ENCODE results near the gene COL23A1.

The COL23A1 gene

DNA sequence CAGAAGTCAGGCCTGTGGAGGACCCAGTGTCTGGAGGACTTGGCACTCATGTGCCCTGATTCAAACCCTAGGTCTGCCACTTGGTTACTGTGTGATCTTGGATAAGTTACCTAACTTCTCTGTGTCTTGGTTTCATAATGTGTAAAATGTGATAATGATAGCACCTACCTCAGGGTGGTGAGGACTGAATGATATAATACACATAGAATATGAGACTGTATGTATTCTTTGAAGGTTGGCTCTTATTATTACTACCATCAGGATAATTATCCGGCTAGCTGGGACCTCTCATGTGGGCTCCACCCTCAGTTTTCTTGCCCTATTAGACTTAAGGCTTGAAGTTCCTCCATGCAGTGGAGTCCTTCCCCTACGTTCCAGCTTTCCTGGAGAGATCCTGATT, 172.2 kb downstream of the COL23A1 start:
- no peaks in the 10 kb centered on the region for H3K36me3 ChIP-seq (ENCODE audit: control insufficient read depth, insufficient read depth, low read length)
- H3K4me3 ChIP-seq (ENCODE audit: low read depth, low read length), result no peak overlapping the region
- H3K27ac ChIP-seq (ENCODE audit: low read depth, low read length), result no peak overlapping the region
- H3K4me1 ChIP-seq (ENCODE audit: control insufficient read depth, insufficient read depth, low read length), result peaks cover 21% of the 10 kb centered on the region
- H3K9ac ChIP-seq (ENCODE audit: low read depth, low read length), result no peak overlapping the region
- H3K9me3 ChIP-seq (ENCODE audit: control insufficient read depth, insufficient read depth, low read length), result no peaks in the 10 kb centered on the region
- no peaks in the 10 kb centered on the region for H3K27me3 ChIP-seq (ENCODE audit: control insufficient read depth, insufficient read depth, low read length)

DNA sequence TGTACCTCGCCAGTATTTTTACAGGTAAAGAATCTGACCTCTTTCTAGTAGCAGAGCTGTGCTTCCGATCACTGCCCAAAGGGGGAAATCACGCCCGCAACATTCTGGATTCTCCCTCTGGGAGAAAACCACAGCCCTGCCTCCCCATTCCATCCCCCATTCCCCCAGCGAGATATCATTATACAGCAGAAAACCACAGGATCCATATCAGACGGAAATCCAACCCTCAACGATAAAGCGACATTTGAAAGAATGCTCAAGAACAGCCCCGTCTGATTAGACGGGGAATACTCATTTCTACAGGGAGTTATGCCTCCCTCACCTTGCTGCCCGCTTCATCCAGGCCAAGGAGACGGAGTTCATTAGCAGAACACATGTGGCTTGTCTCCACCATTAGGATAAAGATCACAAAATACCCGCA, 172.8 kb downstream of the COL23A1 start:
- Histone ChIP-seq H3K9ac (ENCODE audit: low read depth, low read length) (no peak overlapping the region), H3K4me3 (ENCODE audit: low read depth, low read length) (no peak overlapping the region), H3K36me3 (ENCODE audit: control insufficient read depth, insufficient read depth, low read length) (no peaks in the 10 kb centered on the region), H3K4me1 (ENCODE audit: control insufficient read depth, insufficient read depth, low read length) (peaks cover 21% of the 10 kb centered on the region), H3K27me3 (ENCODE audit: control insufficient read depth, insufficient read depth, low read length) (no peaks in the 10 kb centered on the region), H3K27ac (ENCODE audit: low read depth, low read length) (no peak overlapping the region), H3K9me3 (ENCODE audit: control insufficient read depth, insufficient read depth, low read length) (no peaks in the 10 kb centered on the region)

DNA sequence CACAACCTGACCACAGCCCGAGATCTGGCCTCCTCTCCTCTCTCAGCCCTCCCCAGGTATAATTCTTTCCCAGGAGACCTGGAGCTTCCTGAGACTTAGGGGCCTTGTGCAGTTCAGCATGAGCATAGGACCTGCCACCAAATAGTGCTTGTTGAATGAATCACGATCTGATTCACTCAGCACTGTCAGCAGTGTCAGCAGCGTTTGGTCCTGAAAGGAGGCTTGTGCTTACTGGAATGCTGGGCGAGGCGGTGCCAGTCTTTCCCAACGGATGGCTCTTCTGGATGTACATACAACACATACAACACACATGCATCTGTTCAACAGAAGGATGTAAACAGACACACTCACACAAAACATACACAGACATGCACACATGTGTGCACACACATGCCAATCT, 173.3 kb downstream of the COL23A1 start:
- Histone ChIP-seq H3K9ac (ENCODE audit: low read depth, low read length) (no peak overlapping the region), H3K27ac (ENCODE audit: low read depth, low read length) (no peak overlapping the region), H3K27me3 (ENCODE audit: control insufficient read depth, insufficient read depth, low read length) (no peaks in the 10 kb centered on the region), H3K4me1 (ENCODE audit: control insufficient read depth, insufficient read depth, low read length) (peaks cover 21% of the 10 kb centered on the region), H3K36me3 (ENCODE audit: control insufficient read depth, insufficient read depth, low read length) (no peaks in the 10 kb centered on the region), H3K4me3 (ENCODE audit: low read depth, low read length) (no peak overlapping the region), H3K9me3 (ENCODE audit: control insufficient read depth, insufficient read depth, low read length) (no peaks in the 10 kb centered on the region)

DNA sequence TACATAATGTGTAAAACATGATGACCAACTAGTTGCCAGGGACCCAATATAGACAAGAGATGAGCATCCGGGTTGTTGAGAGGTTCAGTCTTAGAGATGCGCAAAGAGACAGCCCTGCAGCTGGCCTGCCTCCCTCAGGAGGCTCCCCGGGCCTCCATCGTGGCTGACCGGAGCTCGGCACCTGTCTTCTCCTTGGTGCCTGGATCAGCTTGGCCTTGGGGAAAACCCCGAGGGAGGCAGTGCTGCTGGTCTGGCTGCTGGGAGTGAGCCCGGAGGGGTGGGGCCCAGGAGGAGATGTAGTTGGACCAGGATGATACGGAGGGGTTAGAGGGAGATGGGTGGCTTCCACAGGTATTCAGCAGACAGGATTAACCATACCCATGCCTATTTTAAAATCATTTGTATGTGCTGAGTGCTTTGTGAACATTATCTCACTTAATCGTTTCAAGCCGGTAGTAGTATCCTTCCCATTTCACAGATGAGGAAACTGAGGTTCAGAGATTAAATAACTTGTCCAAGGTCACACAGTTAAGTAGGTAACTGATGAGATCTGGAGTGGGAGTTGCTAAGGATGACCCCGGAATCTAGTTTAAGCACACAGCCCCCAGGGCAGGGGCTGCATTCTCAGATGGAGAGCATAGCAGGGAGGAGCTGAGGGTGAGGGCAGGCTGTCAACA, 173.8 kb downstream of the COL23A1 start:
- H3K9ac ChIP-seq (ENCODE audit: low read depth, low read length), result no peak overlapping the region
- H3K36me3 ChIP-seq (ENCODE audit: control insufficient read depth, insufficient read depth, low read length), result no peaks in the 10 kb centered on the region
- peaks cover 17% of the 10 kb centered on the region for H3K4me1 ChIP-seq (ENCODE audit: control insufficient read depth, insufficient read depth, low read length)
- H3K4me3 ChIP-seq (ENCODE audit: low read depth, low read length), result no peak overlapping the region
- H3K27me3 ChIP-seq (ENCODE audit: control insufficient read depth, insufficient read depth, low read length), result no peaks in the 10 kb centered on the region
- no peaks in the 10 kb centered on the region for H3K9me3 ChIP-seq (ENCODE audit: control insufficient read depth, insufficient read depth, low read length)
- no peak overlapping the region for H3K27ac ChIP-seq (ENCODE audit: low read depth, low read length)

- H3K27ac ChIP-seq (ENCODE audit: low read depth, low read length), result no peak overlapping the region
- H3K36me3 ChIP-seq (ENCODE audit: control insufficient read depth, insufficient read depth, low read length), result no peaks in the 10 kb centered on the region
- H3K9me3 ChIP-seq (ENCODE audit: control insufficient read depth, insufficient read depth, low read length), result no peaks in the 10 kb centered on the region
- no peaks in the 10 kb centered on the region for H3K27me3 ChIP-seq (ENCODE audit: control insufficient read depth, insufficient read depth, low read length)
- H3K9ac ChIP-seq (ENCODE audit: low read depth, low read length), result no peak overlapping the region
- peaks cover 9% of the 10 kb centered on the region for H3K4me1 ChIP-seq (ENCODE audit: control insufficient read depth, insufficient read depth, low read length)
- no peak overlapping the region for H3K4me3 ChIP-seq (ENCODE audit: low read depth, low read length)
Observed at GRCh38 chr5:178415353-178415752, 174.8 kb downstream of the COL23A1 start.

- Histone ChIP-seq H3K4me1 (ENCODE audit: control insufficient read depth, insufficient read depth, low read length) (no peaks in the 10 kb centered on the region), H3K9ac (ENCODE audit: low read depth, low read length) (no peak overlapping the region), H3K27me3 (ENCODE audit: control insufficient read depth, insufficient read depth, low read length) (no peaks in the 10 kb centered on the region), H3K36me3 (ENCODE audit: control insufficient read depth, insufficient read depth, low read length) (no peaks in the 10 kb centered on the region), H3K9me3 (ENCODE audit: control insufficient read depth, insufficient read depth, low read length) (no peaks in the 10 kb centered on the region), H3K4me3 (ENCODE audit: low read depth, low read length) (no peak overlapping the region), H3K27ac (ENCODE audit: low read depth, low read length) (no peak overlapping the region)
Observed at GRCh38 chr5:178413988-178414387, 176.2 kb downstream of the COL23A1 start.

DNA sequence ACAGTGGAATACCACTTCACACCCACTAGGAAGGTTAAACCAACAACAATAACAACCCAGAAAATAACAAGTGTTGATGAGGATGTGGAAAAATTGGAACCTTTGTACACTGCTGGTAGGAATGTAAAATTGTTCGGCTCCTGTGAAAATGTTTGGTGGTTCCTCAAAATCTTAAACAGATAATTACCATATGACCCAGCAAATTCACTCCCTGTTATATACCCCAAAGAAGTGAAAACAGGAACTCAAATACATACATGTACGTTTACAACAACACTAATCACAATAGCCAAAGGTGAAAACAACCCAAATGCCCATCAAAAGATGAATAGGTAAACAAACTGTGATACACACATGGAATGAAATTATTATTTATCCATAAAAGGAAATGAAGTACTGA, 179.1 kb downstream of the COL23A1 start:
- Histone ChIP-seq H3K9me3 (ENCODE audit: control insufficient read depth, insufficient read depth, low read length) (no peaks in the 10 kb centered on the region), H3K27ac (ENCODE audit: low read depth, low read length) (no peak overlapping the region), H3K4me1 (ENCODE audit: control insufficient read depth, insufficient read depth, low read length) (no peaks in the 10 kb centered on the region)

GRCh38 chr5:178407646-178408045, 182.5 kb downstream of the COL23A1 start:
- no peak overlapping the region for H3K9ac ChIP-seq (ENCODE audit: low read depth, low read length)
- no peaks in the 10 kb centered on the region for H3K27me3 ChIP-seq (ENCODE audit: control insufficient read depth, insufficient read depth, low read length)
- H3K27ac ChIP-seq (ENCODE audit: low read depth, low read length), result no peak overlapping the region
- no peaks in the 10 kb centered on the region for H3K9me3 ChIP-seq (ENCODE audit: control insufficient read depth, insufficient read depth, low read length)
- no peaks in the 10 kb centered on the region for H3K4me1 ChIP-seq (ENCODE audit: control insufficient read depth, insufficient read depth, low read length)
- no peaks in the 10 kb centered on the region for H3K36me3 ChIP-seq (ENCODE audit: control insufficient read depth, insufficient read depth, low read length)
- no peak overlapping the region for H3K4me3 ChIP-seq (ENCODE audit: low read depth, low read length)

More for the DNA sequence above, 179.1 kb downstream of the COL23A1 start:
- Histone ChIP-seq H3K4me3 (ENCODE audit: low read depth, low read length) (no peak overlapping the region), H3K36me3 (ENCODE audit: control insufficient read depth, insufficient read depth, low read length) (no peaks in the 10 kb centered on the region), H3K9ac (ENCODE audit: low read depth, low read length) (no peak overlapping the region), H3K27me3 (ENCODE audit: control insufficient read depth, insufficient read depth, low read length) (no peaks in the 10 kb centered on the region)

- H3K9me3 ChIP-seq (ENCODE audit: control insufficient read depth, insufficient read depth, low read length), result no peaks in the 10 kb centered on the region
- H3K4me1 ChIP-seq (ENCODE audit: control insufficient read depth, insufficient read depth, low read length), result no peaks in the 10 kb centered on the region
- H3K27me3 ChIP-seq (ENCODE audit: control insufficient read depth, insufficient read depth, low read length), result no peaks in the 10 kb centered on the region
- H3K9ac ChIP-seq (ENCODE audit: low read depth, low read length), result no peak overlapping the region
- no peak overlapping the region for H3K27ac ChIP-seq (ENCODE audit: low read depth, low read length)
- H3K36me3 ChIP-seq (ENCODE audit: control insufficient read depth, insufficient read depth, low read length), result no peaks in the 10 kb centered on the region
- H3K4me3 ChIP-seq (ENCODE audit: low read depth, low read length), result no peak overlapping the region
Observed at GRCh38 chr5:178404987-178405386, 185.2 kb downstream of the COL23A1 start.

DNA sequence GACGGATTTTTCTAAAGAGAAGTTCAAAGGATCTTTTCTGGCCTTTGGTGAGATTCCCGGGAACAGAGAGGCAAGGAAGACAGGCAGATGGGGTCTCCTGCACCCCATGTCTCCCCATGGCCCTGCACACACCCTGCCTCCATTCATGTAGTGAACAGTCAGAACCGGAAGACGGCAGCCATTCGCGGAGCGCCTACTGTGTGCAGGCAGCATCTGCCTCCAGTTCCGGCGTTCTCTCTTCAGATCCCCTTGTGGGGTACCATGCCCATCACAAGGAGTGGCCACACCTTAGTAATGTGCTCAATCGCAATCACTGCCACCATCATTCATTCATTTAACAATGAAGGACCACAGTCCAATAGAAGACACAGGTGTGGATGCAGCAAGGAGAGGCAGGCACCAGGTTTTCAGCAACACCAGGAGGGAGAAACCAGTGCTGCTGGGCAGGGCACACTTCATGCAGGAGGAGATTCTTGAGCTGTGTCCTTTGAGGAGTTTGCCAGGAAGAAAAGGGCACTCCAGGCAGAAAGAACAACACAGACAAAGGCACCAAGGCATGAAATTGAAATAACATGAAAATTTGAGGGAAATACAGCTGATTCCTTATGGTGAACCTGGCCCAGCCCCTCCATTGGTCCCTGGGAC, 186.1 kb downstream of the COL23A1 start:
- no peaks in the 10 kb centered on the region for H3K4me1 ChIP-seq (ENCODE audit: control insufficient read depth, insufficient read depth, low read length)
- H3K27me3 ChIP-seq (ENCODE audit: control insufficient read depth, insufficient read depth, low read length), result no peaks in the 10 kb centered on the region
- H3K9ac ChIP-seq (ENCODE audit: low read depth, low read length), result no peak overlapping the region
- no peaks in the 10 kb centered on the region for H3K36me3 ChIP-seq (ENCODE audit: control insufficient read depth, insufficient read depth, low read length)
- H3K4me3 ChIP-seq (ENCODE audit: low read depth, low read length), result no peak overlapping the region
- H3K9me3 ChIP-seq (ENCODE audit: control insufficient read depth, insufficient read depth, low read length), result no peaks in the 10 kb centered on the region
- H3K27ac ChIP-seq (ENCODE audit: low read depth, low read length), result no peak overlapping the region

DNA sequence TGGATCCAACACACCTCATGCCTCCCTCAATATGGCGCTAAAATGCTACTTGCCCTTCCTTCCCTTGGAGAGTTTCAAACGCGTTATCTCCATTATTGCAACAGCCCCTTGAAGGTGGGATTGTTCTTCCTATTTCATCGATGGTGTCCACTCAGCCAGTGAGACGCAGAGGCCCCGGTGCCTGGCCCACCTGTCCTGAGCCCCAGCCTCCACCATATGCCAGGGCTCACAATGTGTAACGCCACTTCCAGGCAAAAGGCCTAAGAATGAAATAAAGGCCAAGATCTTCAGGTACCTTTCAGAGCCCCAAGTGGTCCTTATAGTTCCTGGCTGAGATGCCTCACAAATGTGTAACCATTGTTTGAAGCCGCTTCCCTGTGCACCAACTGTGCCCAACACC, 186.8 kb downstream of the COL23A1 start:
- Histone ChIP-seq H3K36me3 (ENCODE audit: control insufficient read depth, insufficient read depth, low read length) (no peaks in the 10 kb centered on the region), H3K27me3 (ENCODE audit: control insufficient read depth, insufficient read depth, low read length) (no peaks in the 10 kb centered on the region), H3K4me3 (ENCODE audit: low read depth, low read length) (no peak overlapping the region), H3K4me1 (ENCODE audit: control insufficient read depth, insufficient read depth, low read length) (no peaks in the 10 kb centered on the region), H3K9ac (ENCODE audit: low read depth, low read length) (no peak overlapping the region), H3K9me3 (ENCODE audit: control insufficient read depth, insufficient read depth, low read length) (no peaks in the 10 kb centered on the region), H3K27ac (ENCODE audit: low read depth, low read length) (no peak overlapping the region)

All from HUES48 (cell line).